ENCODE measurements around the gene TMEM151B. TPM values are rescaled to one million over a fixed set of nuclear protein-coding genes. Genes with fewer than 3 reads are reported as not detected.
A peak's percentile ranks its signal among the peaks of the same experiment; 100 is the strongest.

Gene TMEM151B
- total and polyA plus RNA-seq, 9 of the 15 experiments (the other 6 are each of a cell fraction or from before 2014, with no cell fraction given): not detected

DNA sequence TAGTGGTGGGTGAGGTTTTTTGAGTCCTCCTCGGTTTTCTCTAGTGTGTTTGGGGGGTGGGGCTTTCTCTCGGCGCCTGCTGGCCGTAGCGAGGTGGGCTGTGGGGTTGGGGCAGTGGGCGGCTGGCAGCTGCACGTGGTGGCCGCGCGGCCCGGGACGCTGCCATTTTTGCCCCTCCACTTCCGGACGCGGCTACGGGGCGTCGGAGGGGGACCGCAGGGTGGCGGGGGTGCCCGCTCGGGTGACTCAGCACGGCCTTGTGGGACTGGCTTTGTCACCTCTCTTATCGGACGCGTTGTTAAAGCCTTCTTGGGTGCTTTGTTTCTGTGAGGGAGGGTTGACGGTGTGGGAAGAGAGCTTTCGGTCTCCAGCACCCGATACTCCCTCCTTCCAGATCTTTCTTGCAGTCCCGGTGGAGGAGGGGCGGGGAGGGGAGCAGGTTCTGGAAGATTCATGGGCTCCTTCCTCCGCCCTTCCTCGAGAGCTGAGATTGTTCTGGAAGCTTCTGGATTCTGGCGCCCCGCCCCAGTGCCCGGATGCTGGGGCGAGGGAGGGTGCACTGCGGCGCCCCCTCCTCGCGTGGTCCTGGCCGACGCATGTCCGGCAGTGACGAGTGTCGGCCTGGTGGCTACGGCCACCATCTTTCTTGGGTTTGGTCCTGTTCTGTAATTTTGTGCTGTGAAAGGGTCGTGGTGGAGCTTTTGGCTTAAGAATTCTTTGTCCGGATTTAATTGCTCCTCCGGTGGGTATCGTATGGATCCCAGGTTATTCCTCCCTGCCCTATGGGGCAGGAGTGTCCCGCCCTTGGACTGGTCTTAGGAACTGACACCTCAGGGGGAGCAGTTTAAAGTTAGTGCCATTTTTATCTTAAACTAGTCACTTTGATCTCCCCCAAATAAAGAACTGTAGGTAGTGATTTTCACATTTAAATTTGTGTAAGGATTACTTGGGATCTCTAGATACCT lies 22.6 kb upstream of the TMEM151B start (continued):
- TF ChIP-seq, protein P1, sequence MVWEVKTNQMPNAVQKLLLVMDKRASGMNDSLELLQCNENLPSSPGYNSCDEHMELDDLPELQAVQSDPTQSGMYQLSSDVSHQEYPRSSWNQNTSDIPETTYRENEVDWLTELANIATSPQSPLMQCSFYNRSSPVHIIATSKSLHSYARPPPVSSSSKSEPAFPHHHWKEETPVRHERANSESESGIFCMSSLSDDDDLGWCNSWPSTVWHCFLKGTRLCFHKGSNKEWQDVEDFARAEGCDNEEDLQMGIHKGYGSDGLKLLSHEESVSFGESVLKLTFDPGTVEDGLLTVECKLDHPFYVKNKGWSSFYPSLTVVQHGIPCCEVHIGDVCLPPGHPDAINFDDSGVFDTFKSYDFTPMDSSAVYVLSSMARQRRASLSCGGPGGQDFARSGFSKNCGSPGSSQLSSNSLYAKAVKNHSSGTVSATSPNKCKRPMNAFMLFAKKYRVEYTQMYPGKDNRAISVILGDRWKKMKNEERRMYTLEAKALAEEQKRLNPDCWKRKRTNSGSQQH (CRISPR knock-in tag; IDR thresholded peaks at IDR 0.05): no peak; the same call in 1 of the 2 replicates
- TF ChIP-seq GATA2 (CRISPR knock-in tag; IDR thresholded peaks at IDR 0.05) (peak; percentile 16; the same call in 1 of the 2 replicates), ASH1L (IDR thresholded peaks at IDR 0.05; ENCODE audit: borderline replicate concordance, low read depth, partially characterized antibody) (no peak), BRCA1 (IDR thresholded peaks at IDR 0.05) (no peak), BRCA1 (CRISPR knock-in tag; IDR thresholded peaks at IDR 0.05) (peak; percentile 8; the same call in 1 of the 2 replicates), STAT5B (CRISPR knock-in tag; IDR thresholded peaks at IDR 0.05) (no peak), HDAC3 (IDR thresholded peaks at IDR 0.05; ENCODE audit: borderline replicate concordance, partially characterized antibody) (peak; percentile 63), ZNF146 (CRISPR knock-in tag; IDR thresholded peaks at IDR 0.05; ENCODE audit: unreplicated experiment) (peak; percentile 12), RBBP5 (IDR thresholded peaks at IDR 0.05; ENCODE audit: borderline replicate concordance, insufficient read depth, low read length, poor library complexity, severe bottlenecking) (peak; percentile 67), FOXA3 (CRISPR knock-in tag; conservative IDR thresholded peaks at IDR 0.05 in 1 of 2, IDR thresholded peaks at IDR 0.05 in 1 of 2) (peak in 1 of 2 experiments; percentile 1; a peak in 1 of 4 replicates), ZNF408 (CRISPR knock-in tag; IDR thresholded peaks at IDR 0.05; ENCODE audit: low read depth) (no peak), PHTF2 (CRISPR knock-in tag; IDR thresholded peaks at IDR 0.05) (no peak), CBX1 (IDR thresholded peaks at IDR 0.05; ENCODE audit: low read depth) (peak; percentile 23), NEUROD1 (IDR thresholded peaks at IDR 0.05; ENCODE audit: borderline replicate concordance, low read depth, low read length, partially characterized antibody) (peak; percentile 55), HNRNPL (IDR thresholded peaks at IDR 0.05; ENCODE audit: low read depth, low read length) (peak; percentile 93), ATF1 (CRISPR knock-in tag; IDR thresholded peaks at IDR 0.05) (0 out of 2 replicates have a peak, but pooled peaks have one; percentile 11), ATF1 (tag; IDR thresholded peaks at IDR 0.05) (no peak; the same call in 1 of the 2 replicates), TRIM28 (IDR thresholded peaks at IDR 0.05) (no peak)
- TF ChIP-seq, protein P2, sequence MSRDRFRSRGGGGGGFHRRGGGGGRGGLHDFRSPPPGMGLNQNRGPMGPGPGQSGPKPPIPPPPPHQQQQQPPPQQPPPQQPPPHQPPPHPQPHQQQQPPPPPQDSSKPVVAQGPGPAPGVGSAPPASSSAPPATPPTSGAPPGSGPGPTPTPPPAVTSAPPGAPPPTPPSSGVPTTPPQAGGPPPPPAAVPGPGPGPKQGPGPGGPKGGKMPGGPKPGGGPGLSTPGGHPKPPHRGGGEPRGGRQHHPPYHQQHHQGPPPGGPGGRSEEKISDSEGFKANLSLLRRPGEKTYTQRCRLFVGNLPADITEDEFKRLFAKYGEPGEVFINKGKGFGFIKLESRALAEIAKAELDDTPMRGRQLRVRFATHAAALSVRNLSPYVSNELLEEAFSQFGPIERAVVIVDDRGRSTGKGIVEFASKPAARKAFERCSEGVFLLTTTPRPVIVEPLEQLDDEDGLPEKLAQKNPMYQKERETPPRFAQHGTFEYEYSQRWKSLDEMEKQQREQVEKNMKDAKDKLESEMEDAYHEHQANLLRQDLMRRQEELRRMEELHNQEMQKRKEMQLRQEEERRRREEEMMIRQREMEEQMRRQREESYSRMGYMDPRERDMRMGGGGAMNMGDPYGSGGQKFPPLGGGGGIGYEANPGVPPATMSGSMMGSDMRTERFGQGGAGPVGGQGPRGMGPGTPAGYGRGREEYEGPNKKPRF (IDR thresholded peaks at IDR 0.05; ENCODE audit: low read depth, low read length): no peak
- TF ChIP-seq, protein P3, sequence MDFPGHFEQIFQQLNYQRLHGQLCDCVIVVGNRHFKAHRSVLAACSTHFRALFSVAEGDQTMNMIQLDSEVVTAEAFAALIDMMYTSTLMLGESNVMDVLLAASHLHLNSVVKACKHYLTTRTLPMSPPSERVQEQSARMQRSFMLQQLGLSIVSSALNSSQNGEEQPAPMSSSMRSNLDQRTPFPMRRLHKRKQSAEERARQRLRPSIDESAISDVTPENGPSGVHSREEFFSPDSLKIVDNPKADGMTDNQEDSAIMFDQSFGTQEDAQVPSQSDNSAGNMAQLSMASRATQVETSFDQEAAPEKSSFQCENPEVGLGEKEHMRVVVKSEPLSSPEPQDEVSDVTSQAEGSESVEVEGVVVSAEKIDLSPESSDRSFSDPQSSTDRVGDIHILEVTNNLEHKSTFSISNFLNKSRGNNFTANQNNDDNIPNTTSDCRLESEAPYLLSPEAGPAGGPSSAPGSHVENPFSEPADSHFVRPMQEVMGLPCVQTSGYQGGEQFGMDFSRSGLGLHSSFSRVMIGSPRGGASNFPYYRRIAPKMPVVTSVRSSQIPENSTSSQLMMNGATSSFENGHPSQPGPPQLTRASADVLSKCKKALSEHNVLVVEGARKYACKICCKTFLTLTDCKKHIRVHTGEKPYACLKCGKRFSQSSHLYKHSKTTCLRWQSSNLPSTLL (IDR thresholded peaks at IDR 0.05): peak; percentile 5; the same call in 1 of the 2 replicates

Measured in K562 (cell line).